NCI-H1105 treated with DMSO at 0.1 percent for 48 hours (cell line): ENCODE data around the gene TPCN2.

Experiments
- DNase-seq: peaks from one replicate; lab custom pipeline; 2025; lab: John Stamatoyannopoulos, UW

TPCN2 gene

DNA sequence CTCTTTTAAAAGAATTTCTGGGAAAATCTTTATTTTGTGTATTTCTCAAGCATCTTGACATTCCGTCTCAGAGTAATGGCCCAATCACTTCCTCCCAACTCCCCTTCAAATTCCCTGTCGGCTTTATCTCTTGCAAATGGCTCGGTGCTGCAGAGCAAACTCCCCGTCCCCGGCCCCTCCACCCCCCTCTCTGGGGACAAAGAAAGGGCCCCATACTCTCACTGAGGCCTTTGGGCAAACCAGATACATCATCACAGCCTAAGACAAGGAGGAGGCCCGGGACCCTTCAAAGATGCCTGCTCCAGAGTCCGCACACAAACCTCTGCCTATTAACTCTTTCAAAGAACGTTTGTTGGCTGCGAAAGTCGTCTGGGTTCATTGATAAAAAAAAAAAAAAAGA lies 103.1 kb downstream of the TPCN2 start:
- DNase-seq: no peak

DNA sequence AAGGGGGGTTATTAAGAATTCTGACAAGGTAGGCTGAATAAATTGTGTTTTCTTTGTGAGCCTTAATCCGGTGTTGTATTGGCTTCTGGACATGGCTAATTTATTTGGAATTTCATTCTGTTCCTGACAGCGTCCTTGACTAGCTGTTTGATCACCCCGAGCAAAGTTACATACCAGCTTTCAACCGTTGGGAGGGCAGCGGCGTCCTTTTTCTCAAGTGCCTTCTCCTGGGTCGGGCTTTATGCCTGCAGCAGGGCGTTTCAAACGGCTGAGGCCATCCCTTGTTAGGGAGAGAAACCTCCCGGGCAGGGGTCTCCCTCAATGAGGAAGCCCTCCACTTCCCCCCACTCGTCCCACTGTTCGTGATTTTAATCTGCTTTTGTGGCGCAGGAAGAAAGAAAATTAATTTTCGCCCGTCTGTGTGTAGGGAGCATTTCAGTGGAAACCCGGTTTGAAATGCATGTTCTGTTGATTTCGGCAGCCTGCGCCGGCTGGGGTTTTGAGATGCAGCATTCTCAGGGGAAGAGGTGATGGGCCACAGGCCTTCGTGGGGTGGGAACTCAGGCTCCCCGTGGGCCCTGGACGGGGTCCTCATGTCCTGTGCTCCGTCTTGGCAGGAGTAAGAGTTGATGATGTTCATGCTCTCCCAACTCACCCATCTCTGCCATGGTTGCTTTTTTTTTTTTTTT lies 104.1 kb downstream of the TPCN2 start:
- DNase-seq: no peak

DNA sequence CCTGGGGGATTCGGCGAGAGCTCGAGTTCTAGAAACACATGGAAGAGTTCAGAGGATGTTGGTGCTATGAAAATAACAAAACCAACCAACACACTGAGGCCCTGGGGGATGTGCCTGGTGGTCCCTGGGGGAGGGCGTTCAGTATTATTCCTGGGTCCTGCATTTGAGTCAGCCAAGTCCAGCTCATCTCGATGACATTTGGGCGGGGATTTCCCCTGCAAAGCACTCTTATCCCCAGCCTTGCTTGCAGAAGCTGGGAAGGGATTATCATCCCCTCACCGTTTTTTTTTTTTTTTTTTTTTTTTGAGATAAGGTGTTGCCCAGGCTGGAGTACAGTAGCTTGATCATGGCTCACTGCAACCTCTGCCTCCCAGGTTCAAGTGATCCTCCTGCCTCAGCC lies 104.9 kb downstream of the TPCN2 start:
- DNase-seq: no peak

DNA sequence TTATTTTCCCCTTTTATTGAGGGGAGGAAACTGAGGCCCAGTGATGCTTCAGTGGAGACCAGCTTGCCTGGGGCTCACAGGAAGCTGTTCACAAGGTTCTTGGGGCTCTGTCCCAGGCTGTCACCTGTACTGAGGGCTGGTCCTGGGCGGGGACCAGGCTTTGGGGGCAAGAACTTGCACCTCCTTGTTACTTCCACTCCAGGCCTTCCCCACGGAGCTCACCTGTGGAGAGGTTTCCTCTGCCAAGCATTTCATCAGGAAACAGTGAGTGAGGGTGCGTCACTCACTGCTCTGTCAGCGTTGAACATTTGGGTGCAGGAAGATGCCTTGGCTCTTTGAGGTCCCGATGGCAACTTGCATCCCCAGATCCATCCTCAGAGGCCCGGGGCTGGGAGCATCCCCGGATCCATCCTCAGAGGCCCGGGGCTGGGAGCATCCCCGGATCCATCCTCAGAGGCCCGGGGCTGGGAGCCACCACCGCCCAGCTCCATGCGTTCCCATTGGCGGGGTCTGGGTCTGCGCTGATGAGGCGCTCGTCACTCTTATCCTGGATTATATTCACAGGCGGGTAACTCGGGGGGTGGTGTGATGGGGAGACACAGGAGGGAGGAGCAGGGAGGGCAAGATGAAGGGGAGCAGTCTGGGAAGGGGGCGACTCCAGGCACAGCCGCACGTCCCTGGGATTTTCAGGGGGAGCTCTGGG lies 105.6 kb downstream of the TPCN2 start:
- DNase-seq: no peak

DNA sequence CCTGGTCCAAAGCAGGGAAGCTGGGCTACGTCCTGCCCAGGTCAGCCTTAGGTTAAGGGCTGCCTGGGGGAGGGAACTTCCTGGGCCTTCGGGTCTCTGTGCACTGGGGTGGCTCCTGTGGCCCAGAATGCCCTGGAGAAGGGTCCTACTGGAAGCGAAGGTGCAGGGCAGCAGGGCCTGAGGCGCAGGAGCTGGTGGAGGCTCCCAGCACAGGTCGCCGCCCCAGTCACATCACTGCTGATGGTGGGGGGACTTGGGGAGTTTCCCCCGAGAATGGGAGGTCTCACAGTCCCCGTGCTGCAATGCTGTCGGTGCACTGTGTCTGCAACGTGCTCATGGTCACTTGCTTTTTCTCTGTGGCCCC lies 106.2 kb downstream of the TPCN2 start:
- no peak for DNase-seq

DNA sequence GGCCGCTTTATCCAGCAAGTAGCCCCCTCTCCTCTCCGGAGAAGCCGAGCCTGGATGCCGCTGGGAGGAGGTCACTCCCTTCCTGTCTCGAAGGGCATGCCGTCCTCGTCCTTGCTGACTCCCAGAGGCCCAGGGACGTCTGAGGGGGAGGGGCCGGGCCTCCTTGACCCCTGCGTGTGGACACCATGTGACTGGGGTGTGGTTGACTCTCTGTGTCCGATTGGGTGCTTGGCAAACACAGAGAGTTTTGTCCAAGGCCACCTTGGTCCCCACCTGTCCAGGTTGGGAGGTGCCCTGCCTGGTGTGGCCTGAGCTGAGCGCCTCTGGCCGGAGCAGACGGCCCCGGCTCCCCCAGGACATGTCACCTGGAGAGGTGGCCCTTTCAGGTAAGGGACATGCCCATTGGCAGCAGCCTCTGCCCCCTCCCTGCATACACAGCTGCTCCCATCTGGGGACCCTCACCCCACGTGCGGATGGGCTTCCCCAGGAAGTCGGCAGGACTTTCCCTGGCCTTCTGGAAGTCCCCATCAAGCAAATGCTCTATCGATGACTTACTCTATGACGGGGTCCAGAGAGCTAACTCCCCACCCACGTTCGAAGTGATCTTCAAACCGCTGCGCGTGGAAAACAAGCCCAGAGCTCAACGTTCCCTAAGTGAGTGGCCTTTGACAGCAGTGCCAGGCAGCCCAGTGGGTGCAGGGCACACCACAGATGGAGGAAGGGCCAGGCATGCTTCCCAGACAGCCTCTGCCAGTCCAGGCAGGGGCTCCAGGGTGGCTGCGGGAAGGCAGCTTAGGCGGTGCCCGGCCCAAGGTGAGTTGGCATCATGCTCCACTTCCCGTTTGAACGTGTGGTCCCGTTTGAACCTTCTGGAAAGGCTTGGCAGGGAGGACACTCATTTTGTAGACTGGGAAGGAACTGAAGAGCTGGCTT lies 106.8 kb downstream of the TPCN2 start, which contains the start of gene SMIM38:
SMIM38 (plus strand) TSS at position 634 of the 933 bp plus-strand sequence. CDS start 1,912 bp downstream, outside the sequence.
- no peak for DNase-seq

DNA sequence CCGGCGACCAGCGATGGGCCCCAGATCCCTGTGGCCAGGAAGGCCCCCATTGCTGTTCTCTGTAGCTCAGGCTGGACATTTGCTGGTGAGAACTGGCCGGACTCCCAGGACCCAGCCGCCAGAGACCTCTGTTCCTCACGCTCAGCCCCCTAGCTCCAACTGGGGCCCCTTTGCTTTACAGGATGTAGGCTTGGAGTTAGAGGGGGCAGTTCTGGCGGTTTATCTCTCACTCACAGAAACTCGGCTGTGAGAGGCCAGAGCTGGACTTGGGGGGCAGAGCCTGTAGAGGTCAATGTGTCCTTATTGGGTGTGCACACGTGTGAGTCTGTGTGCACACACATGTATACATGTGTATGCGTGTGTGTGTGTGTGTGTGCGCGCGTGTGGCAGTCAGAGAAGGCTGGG lies 107.5 kb downstream of the TPCN2 start:
- DNase-seq: no peak

DNA sequence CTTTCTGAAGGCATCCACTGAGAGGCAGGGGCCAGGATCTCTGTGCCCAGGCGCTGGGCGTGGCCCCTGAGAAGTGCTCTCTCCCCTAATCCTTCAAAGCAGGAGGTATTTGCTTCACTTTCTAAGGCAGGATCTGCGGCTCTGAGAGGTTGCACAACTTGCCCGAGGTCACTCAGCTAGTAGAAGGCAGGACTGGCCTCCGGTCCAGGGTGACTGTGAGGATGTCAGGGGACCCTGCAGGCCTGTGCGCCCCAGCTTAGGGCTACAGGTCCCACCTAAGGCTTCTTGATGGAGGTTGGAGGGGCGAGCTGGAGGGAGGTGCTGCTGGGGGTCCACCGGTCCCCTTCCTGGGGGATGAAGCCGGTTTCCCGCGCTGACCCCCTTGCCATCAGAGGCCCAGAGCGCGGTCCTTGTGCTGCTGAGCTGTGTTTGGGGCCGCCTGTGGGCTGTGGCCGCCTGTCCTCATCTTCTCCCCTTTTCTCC lies 108.0 kb downstream of the TPCN2 start:
- DNase-seq: no peak

DNA sequence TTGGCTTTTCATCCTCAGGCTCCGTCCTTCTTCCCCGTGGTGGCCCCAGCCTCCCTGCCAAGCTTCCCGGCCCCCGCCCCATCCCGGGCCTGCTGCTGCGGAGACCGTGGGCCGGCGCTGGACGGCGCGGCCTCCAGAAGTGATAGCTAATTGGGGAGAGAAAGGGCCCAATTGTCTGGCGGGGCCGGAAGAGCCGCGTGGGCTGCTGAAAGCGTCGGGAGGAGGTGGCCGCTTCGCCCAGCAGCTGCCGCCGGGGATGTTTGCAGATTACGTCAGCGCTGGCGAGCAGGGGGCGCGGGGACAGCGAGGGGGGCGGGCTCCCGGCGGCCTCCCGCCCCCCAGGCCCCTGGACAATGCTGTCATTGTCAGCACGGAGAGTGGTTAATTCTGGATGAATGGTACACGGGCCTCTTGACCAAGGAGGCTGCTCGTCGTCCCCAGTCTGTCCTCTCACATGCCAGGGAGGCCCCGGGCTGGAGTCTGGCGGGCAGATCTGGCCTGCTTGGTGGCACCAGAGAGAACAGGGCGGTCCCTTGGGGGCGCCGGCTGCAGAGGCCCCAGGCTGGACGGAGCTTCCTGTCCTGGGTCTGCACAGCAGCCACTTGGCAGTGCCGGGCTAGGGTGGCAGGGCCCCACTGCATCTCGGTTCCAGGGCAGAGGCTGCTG lies 108.6 kb downstream of the TPCN2 start:
- DNase-seq: peak; percentile 37

DNA sequence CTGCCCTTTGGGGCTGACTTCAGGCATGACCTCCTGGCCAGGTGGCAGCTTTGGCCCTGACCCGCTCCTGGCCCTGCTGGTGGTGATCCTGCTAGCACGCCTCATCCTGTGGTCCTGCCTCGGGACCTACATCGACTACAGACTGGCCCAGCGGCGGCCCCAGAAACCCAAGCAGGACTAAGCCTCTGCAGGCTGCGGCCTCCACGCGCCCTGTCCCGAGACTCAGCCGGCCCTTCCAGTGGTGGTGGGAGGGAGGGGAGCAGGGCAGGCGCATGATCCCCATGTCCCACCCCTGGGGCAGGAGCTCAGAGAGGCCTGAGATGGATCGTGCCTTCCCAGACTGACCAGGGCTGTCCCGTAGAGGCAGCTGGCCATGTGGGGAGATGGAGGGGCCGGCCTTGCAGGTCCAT lies 109.1 kb downstream of the TPCN2 start:
- DNase-seq: no peak

DNA sequence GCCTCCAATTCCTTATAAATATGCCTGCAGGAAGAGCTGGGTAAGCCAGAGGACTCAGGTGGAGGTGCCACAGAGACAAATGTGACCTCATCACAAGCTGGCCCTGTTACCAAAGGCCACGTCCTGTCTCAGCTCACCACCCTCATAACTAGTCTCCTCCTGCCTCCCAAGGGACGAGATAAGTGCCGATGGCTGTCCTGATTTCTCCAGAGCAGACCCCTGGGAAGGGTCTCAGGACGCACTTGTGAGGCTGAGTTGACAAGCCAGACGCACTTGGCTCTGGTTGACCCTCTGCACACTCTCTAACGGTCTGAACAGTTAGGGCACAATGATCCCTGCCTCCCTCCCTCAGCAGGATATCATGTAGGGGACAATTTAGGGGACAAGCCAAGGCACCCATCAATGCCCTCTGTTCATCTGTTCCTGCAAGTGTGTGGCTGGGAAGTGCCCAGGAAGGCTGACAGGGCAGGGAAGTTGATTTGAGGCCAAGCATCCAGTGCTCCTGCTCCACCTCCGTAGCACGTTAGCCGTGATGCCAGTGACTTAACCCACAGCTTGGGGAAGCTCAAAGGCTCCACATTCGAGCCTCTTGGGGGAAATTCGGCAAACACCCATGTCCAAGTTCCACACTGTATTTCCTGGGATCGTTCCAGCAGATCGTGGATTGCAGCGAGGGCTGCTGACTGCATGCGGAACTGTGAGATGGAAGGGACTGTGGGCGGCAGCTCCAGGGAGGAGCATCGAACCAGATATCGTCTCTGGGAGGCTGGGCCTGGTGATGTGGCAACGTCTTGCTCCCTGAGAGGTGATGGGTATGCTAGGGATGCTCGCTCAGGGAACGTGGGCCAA lies 109.8 kb downstream of the TPCN2 start:
- DNase-seq: no peak

DNA sequence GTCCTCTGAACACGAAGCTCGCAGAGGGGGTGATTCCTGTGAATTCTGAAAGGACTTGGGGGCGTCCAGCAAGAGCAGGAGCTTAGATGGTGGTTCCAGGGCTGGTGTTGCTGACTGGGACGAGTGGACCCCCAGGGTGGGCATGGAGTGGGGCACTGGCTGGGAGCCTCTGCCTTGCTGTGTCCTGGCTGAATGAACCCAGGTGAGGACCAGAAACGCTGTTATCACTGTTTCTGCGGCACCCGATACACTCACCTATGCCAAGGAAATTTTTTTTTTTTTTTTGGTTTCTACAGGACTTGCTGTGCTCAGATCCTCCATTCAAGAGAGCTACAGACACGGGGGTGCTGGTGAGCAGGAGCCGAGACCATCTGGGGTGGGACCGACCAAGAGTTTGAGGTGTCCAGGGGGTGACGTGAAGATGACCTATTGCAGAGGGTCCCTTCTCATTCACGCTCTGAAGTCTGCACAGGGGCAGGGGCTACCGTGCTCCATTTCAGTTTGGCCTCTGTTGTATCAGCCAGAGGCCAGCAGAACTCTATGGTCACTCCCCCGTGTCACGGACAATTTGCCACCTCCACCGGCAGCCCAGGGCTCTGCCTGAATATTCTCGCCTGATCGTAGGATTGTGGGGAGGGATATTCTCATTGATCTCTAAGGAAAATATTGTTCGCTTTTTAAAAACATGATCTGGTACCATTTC lies 110.6 kb downstream of the TPCN2 start:
- no peak for DNase-seq

DNA sequence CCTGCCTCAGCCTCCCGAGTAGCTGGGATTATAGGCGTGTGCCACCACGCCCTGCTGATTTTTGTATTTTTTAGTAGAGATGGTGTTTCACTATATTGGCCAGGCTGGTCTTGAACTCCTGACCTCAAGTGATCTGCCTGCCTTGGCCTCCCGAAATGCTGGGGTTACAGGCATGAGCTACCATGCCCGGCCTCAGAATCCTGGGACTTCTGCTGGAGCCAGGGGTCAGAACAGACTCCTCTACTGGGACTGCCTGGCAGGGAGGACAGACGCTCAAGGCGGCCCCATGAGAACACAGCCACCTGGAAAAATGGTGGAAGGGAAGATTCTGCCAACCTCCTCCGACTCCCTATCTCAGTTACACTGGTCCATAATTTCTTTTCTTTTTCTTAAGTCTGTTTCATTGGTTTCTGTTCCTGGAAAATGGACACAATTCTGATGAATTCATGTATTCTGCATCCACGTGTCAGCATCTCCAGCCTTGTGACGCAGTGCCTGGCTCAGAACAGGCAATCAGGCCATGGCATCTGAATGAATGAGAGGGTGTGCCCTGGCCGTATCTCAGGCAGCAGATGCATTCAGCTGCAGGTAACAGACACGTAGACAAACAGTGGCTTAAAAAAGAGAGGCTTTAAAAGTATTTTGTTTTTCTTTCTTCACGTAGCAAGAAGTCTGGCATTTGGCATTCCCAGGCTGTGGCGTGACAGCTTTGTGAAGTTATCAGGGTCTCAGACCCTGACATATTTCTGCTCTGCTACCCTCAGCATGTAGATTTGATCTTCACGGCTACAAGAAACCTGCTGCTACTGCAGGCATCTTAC lies 111.8 kb downstream of the TPCN2 start:
- no peak for DNase-seq

DNA sequence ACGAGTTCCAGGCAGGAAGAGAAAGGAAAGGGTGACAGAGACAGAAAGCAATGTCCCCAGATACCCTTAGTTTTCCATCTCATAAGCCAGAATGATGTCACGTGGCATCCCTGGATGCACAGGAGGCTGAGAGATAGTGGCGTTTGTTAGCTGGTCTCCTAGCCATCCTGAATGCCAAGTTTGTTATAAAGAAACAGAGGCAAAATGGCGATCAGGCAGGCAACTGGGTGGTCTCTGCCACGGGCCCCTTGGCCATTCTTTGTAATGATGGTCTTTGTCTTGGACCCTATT lies 112.3 kb downstream of the TPCN2 start:
- DNase-seq: no peak

DNA sequence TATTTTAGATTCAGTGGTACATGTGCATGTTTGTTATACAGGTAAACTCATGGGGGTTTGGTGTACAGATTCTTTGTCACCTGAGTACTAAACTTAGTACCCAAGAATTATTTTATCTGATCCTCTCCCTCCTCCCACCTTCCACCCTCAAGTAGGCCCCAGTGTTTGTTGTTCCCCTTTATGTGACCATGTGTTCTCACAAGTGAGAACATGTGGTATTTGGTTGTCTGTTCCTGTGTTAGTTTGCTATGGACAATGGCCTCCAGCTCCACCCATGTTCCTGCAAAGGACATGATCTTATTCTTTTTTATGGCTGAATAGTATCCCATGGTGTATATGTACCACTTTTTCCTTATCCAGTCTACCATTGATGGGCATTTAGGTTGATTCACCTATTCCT lies 113.8 kb downstream of the TPCN2 start:
- no peak for DNase-seq

DNA sequence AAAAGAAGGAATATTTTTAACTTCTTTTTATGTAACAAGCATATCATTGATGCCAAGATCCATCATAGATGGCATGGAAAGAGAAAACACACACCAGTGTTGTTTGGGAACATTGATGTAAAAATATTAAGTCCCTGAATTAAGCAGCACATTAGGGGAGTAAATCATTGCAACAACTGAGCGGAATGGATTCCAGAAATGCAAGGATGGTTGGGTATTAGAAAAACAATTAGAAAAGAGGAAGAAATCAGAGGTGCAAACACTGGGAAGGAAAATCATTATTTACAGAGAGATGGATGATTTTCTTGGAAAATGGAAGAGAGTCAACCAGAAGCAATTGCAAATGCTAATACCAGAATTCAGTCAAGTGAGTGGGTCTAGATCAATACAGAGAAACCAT lies 115.1 kb downstream of the TPCN2 start:
- DNase-seq: no peak

DNA sequence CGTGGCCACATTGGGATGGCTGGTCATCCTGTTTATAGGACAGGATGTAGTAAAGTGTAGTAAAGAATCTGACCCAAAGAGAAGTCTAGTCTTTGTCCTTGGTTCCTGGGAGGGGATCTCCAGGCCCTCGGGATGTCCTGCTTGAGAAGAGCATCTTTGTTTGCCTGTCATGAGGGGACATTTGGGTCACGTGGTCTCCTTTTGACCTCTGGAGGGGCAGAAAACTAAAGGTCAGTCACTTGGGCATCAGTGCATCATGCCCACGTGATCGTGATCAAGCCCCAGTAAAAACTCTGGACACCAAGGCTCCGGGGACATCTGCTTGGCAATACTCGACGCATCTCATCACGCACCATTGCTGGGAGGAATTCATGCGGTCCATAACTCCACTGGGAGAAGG lies 116.1 kb downstream of the TPCN2 start:
- no peak for DNase-seq

DNA sequence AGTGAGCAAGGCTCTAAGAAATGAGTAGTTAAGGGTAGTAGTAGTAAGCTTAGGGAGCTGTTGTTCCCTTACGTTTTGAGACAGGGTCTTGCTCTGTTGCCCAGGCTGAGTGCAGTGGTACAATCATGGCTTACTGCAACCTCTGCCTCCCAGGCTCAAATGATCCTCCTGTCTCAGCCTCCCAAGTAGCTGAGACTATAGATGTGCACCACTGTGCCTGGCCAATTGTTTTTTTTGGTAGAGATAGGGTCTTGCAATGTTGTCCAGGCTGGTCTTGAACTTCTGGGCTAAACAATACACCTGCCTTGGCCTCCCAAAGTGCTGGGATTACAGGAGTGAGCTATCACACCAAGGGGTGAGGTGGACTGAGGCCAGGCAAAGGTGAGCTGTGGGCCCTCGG lies 117.0 kb downstream of the TPCN2 start:
- no peak for DNase-seq

DNA sequence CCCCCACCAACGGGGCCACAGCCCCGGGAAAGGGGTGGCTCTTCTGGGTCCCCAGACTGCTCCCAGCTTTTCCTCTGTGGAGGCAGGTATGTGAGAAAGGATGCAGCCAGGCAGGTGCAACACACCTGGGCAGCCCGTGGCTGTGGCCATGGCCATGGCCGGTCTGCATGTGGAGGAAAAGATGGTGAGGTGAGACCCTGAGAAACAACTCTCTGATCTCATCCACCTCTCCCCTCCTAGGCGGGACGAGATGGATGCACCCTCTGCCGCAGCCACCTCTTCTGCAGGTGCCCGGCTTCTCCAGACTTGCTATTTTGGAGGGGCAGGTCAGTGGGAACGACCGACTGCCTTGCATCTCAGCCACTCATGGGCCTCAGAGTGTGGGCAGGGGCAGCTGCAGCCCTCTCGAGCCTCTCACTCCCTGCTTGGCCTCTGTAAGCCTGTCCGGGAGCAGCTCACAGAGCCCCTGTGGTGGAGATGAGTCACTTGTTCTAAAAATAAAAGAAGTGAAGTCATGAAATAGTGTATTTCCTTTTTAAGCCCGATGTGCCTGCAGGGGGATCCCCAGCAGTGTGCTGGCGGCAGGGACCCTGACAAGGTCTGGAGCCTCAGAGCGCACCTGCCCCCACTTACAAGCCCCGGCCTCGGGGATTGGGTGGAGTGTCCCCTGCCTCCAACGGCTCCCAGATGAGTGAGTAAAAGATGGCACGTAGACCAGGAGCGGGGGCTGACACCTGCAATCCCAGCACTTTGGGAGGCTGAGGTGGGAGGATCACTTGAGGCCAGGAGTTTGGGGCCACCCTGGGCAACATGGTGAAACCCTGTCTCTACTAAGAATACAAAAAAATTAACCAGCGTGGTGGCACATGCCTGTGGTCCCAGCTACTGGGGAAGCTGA lies 117.7 kb downstream of the TPCN2 start:
- no peak for DNase-seq
